Measurements from ENCODE around the gene COL1A1.

Gene COL1A1

GRCh38 chr17:50133769-50134099, 67.7 kb downstream of the COL1A1 start:
- TF ChIP-seq CTCF (IDR thresholded peaks at IDR 0.05), result no peak
